Stimulated activated naive CD4-positive, alpha-beta T cell treated with Interleukin-2 at 50 U/mL for 16 hours (primary cell): ENCODE measurements around the gene COL18A1.
"Not testable (repeated sequence)": the region's sequence is repeated elsewhere in the genome, so short reads cannot be mapped to it uniquely, and the experiment has no call there.

Source experiments
- DNase-seq: peaks from one replicate; lab custom pipeline; 2025; lab: John Stamatoyannopoulos, UW

The COL18A1 gene

GRCh38 chr21:45560106-45561021, 155.4 kb downstream of the COL18A1 start:
- DNase-seq: no peak

- not testable (repeated sequence) for DNase-seq
These were observed 156.3 kb downstream of the COL18A1 start for GRCh38 chr21:45561241-45561640.

GRCh38 chr21:45562402-45562801, 157.4 kb downstream of the COL18A1 start:
- no peak for DNase-seq

- DNase-seq: no peak
These were observed 158.0 kb downstream of the COL18A1 start for GRCh38 chr21:45562965-45563364.
